HG03439 (cell line): ENCODE results near the gene NET1.

ENCODE experiments used
- ATAC-seq: cut with Tn5 transposase; IDR thresholded peaks from one replicate; pipeline ENCODE4 v1.9.1; 2021; ENCODE audit warnings: mild to moderate bottlenecking, moderate library complexity; ENCODE audit not compliant: unreplicated experiment

The NET1 gene

GRCh38 chr10:5479481-5480161 is 67.3 kb downstream of the NET1 start:
- ATAC-seq = no peak

GRCh38 chr10:5480162-5480941 is 68.0 kb downstream of the NET1 start:
- no peak for ATAC-seq

- ATAC-seq = no peak
Observed at GRCh38 chr10:5481121-5481520, 68.8 kb downstream of the NET1 start.

- ATAC-seq = no peak
Observed at GRCh38 chr10:5482016-5482415, 69.7 kb downstream of the NET1 start.

GRCh38 chr10:5484205-5484604 is 71.8 kb downstream of the NET1 start:
- ATAC-seq = no peak

- ATAC-seq = no peak
Observed at GRCh38 chr10:5485290-5485689, 72.9 kb downstream of the NET1 start.

GRCh38 chr10:5485948-5486852 is 73.8 kb downstream of the NET1 start:
- ATAC-seq = no peak

GRCh38 chr10:5486853-5487235 is 74.5 kb downstream of the NET1 start:
- ATAC-seq = no peak

GRCh38 chr10:5488272-5489161 is 76.2 kb downstream of the NET1 start:
- no peak for ATAC-seq

- no peak for ATAC-seq
Observed at GRCh38 chr10:5490032-5490431, 77.7 kb downstream of the NET1 start.

- ATAC-seq = no peak
Observed at GRCh38 chr10:5490698-5491464, 78.5 kb downstream of the NET1 start.

GRCh38 chr10:5491477-5491876 is 79.1 kb downstream of the NET1 start:
- no peak for ATAC-seq

GRCh38 chr10:5492322-5492855 is 80.0 kb downstream of the NET1 start:
- no peak for ATAC-seq

- no peak for ATAC-seq
Observed at GRCh38 chr10:5492929-5493576, 80.7 kb downstream of the NET1 start.

GRCh38 chr10:5493691-5494090 is 81.3 kb downstream of the NET1 start:
- ATAC-seq = no peak

GRCh38 chr10:5494611-5495010 is 82.3 kb downstream of the NET1 start:
- ATAC-seq = no peak

GRCh38 chr10:5496261-5497250 is 84.2 kb downstream of the NET1 start:
- no peak for ATAC-seq

GRCh38 chr10:5497289-5497688 is 84.9 kb downstream of the NET1 start:
- ATAC-seq = no peak
